D721Med (cell line): Measurements from ENCODE around the gene CEMIP.

ENCODE experiments used
- DNase-seq: peaks from one replicate; pipeline ENCODE4 v3.0.0; 2011; ENCODE audit warnings: low spot score; ENCODE audit not compliant: insufficient read length
- FAIRE-seq: peaks from 2 replicates; lab custom pipeline; 2011; peaks lifted over from hg19 to GRCh38; lab: Jason Lieb, UNC
- TF ChIP-seq, protein P1 (sequence below): IDR thresholded peaks from 2 replicates; pipeline ENCODE4 v1.5.1; 2012; ENCODE audit warnings: mild to moderate bottlenecking, control low read depth; ENCODE audit not compliant: insufficient read depth; ENCODE audit errors: missing control alignments

Gene CEMIP

DNA sequence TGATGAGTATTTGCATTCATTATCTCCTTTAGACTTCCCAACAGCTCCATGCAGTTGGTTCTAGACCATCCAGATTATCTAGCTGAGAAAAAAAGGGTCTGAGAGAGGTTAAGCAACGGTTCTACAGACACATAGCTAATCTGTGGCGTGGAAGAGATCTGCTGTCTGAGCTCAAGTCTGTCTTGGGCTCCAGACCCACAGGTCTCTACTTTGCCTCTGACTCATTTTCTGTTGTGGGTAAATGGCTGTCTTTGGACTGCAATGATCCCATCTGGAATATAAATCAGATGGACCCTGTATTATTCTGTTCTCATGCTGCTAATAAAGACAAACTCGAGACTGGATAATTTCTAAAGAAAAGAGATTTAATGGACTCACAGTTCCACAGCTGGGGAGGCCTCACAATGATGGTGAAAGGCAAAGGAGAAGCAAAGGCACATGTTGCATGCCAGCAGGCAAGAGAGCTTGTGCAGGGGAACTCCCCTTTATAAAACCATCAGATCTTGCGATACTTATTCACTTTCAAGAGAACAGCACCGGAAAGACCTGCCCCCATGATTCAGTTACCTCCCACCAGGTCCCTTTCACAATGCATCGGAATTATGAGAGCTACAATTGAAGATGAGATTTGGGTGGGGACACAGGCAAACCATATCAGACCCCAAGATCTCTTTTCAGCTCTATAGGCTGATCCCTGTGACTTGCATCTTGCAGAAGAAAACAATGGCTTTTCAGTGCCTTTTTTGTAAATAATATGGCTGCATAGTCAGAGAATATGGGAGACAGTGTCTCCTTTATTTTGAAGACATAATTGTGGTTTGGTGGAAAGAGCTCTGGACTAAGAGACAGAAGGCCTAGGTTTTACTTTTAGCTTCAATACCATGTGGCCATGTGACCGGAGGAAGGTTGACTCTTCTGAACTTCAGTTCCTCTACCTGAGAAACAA, 24.7 kb downstream of the CEMIP start:
- FAIRE-seq, result no peak
- TF ChIP-seq, protein P1, sequence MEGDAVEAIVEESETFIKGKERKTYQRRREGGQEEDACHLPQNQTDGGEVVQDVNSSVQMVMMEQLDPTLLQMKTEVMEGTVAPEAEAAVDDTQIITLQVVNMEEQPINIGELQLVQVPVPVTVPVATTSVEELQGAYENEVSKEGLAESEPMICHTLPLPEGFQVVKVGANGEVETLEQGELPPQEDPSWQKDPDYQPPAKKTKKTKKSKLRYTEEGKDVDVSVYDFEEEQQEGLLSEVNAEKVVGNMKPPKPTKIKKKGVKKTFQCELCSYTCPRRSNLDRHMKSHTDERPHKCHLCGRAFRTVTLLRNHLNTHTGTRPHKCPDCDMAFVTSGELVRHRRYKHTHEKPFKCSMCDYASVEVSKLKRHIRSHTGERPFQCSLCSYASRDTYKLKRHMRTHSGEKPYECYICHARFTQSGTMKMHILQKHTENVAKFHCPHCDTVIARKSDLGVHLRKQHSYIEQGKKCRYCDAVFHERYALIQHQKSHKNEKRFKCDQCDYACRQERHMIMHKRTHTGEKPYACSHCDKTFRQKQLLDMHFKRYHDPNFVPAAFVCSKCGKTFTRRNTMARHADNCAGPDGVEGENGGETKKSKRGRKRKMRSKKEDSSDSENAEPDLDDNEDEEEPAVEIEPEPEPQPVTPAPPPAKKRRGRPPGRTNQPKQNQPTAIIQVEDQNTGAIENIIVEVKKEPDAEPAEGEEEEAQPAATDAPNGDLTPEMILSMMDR, result no peak
- no peak for DNase-seq

DNA sequence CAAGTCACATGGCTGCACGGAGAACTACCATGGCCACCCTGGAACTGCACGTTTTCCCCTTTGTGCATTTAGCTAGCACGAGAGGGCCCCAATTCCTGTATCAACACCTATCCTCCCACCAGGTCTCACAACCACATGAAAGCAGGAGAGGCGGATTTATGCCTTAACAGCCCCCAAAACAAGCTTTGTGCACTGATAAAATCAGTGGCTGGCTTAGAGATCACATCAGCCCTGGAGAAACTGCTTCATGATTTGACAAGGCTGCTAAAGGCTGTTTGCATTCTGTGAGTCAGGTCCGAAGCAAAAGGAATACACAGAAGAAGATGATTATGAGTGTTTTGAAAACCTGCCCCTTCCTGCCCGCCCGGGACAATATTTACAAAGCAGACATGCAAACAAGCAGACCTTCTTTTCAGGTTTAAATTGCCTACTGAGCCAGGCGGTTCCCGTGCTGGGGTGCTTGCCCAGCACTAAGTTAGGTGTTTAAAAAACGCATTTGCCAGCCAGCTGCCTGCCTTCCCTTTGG, 25.9 kb downstream of the CEMIP start:
- FAIRE-seq (no peak), DNase-seq (no peak)
- TF ChIP-seq, protein P1, result no peak

DNA sequence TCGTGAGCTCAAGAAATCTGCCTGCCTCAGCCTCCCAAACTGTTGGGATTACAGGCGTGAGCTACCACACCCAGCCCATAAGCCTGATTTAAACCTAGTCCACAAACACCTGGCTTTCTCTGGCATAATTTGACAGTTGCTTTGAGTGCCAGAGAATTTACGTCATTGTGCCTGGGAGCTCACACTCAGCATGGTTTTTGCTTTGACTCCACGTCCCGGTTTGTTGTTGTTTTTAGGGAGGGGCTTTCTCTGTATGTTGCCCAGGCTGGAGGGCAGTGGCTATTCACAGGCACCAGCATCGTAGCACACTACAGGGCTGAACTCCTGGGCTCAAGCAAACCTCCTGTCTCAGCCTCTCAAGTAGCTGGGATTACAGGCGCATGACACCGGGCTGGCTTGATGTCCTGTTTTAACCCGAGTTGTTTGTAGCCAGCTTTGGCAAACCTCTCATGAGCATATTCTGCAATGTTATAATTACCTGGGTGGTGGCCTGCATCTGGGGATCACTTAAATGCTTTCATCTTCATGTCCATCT, 32.7 kb downstream of the CEMIP start:
- TF ChIP-seq, protein P1, result no peak
- no peak for DNase-seq
- FAIRE-seq, result no peak

DNA sequence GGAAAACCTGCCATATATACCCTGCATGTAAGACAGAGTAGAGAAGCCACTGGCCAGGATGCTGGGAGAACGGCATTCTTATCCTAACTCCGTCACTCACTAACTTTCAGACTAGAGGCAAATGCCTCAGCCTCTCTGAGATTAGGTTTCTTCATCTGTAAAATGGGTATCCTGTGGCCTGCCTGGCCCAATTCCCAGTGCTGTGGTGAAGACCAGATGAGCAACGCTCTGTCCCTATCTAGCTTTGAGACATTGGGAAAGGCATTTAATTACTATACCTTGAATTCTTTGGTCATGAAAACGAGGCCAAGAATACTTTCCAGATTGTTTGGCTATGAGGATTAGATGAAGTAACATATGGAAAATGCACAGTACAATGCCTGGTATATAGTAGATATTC, 35.9 kb downstream of the CEMIP start:
- TF ChIP-seq, protein P1, result no peak
- DNase-seq (no peak), FAIRE-seq (no peak)

DNA sequence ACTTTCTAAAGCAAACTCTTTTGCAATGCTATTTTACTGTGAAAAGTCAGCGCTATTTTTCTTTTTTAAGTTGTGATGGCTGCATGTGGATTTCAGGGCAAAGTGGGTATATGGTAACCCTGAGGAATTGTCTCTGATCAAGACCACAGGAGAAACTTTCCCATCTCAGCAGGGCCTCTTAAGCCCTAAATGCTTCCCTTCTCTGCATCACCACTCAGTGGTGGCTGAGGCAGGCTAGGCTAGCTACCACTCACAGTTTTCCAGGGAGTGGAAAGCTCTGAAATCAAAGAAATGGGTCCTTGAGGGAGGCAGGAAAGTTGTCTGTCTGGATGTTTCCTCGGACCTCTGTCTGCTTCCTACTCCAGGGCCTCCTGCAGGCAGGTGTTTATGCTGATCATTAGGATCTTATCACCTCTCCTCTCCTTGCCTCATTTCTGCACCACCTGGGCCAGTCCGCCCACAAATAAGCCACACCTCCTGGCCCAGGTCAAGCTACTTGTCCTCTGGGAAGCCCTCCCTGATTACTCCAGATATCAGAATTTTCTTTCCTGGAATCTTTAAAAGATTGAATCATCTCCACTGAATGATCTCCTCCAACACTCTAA, 37.0 kb downstream of the CEMIP start:
- DNase-seq, result no peak
- TF ChIP-seq, protein P1, result no peak
- no peak for FAIRE-seq

DNA sequence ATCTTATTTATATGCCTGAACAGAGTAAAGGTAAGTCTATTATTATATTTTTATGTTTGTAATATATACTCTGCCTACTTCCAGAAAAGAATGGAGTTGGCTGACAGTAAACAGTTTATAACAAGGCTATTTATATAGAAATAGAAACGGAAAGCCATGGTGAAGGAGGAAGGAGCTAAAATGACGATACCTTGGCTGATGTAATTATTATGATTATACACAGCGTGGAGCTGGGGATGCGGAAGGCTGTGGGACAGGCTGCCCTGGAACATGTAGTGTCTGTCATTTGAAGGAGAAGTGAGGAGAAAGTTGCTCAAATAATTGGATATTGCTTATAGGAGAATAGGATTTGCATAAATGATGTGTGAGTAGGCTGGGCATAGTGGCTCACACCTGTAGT, 37.8 kb downstream of the CEMIP start:
- TF ChIP-seq, protein P1, result no peak
- FAIRE-seq (no peak), DNase-seq (no peak)

DNA sequence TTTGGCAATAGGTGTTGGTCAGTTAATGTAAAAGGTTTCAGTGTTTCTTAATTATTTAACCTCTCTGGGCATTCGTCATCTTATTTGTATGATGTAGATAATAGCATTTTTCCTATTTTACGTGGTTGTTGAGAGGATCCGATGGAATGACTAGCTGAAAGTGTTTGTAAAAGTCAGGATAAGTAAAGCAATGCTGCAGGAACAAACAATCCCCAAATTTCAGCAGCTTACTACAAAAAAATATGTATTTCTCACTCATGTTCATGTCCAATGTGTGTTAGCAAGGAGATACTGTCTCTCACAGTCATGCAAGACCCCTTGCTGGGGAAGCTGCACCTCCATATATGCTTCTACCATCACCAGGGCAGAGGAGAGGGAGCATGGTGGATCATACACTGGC, 38.7 kb downstream of the CEMIP start:
- FAIRE-seq (no peak), DNase-seq (no peak)
- TF ChIP-seq, protein P1, result no peak
